ENCODE data around the gene DRG2. TPM values are rescaled to one million over a fixed set of nuclear protein-coding genes. Genes with fewer than 3 reads are reported as not detected.

The DRG2 gene
- total RNA-seq, 1 experiment from 2014 or later: 42.0 TPM

DNA sequence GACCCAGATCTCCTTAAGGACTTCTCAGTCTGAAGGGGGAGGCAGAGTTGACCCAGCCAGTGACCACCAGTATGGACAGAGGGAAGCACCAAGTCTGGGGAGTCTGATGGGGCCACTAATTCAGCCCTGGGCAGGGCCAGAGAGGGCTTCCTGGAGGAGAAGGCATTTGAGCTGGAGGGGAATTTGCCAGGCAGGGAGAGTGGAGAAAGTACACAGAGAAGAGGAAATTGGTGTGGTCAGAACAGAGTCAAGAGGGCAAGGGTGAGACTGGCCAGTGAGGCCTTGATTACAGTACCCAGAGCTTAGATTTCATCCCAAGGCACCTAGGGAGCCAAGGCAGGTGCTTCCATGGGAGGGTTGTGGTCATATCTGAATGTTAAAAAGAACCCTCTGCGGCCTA, 57.1 kb downstream of the DRG2 start:
- ChIA-PET CTCF (no interaction called here), POLR2A (no interaction called here)
- in situ Hi-C loops (cut with HindIII; ENCODE audit: low pct_unique_long_range_greater_than_20kb, low sequenced_read_pairs): no loop called here
- H3K4me3 ChIP-seq (ENCODE audit: low read depth in 2 of 2, low read length in 2 of 2): no peak overlapping the region
- no peaks in the 10 kb centered on the region for H3K9me3 ChIP-seq (ENCODE audit: control insufficient read depth, insufficient read depth, low read depth, low read length)
- TF ChIP-seq TCF7L2 (IDR thresholded peaks at IDR 0.05; ENCODE audit: low read depth, low read length): no peak
- no TSS peak for BruUV-seq (replicated peaks)
- H3K27me3 ChIP-seq (ENCODE audit: control insufficient read depth, insufficient read depth, low read length): no peaks in the 10 kb centered on the region
- H3K36me3 ChIP-seq (ENCODE audit: control insufficient read depth, insufficient read depth, low read length): no peaks in the 10 kb centered on the region
- H3K4me1 ChIP-seq (ENCODE audit: control insufficient read depth, insufficient read depth, low read length): no peaks in the 10 kb centered on the region
- intact Hi-C loops (cut with micrococcal nuclease; ENCODE audit: unreplicated experiment): loop anchor here (10.0 kb wide), 1 partner anchor 70 kb away; no protein-coding TSS in a partner anchor
- no peak overlapping the region for H3K27ac ChIP-seq (ENCODE audit: low read length)
- ATAC-seq (no peak), DNase-seq (ENCODE audit: low read depth, low spot score) (no peak)

DNA sequence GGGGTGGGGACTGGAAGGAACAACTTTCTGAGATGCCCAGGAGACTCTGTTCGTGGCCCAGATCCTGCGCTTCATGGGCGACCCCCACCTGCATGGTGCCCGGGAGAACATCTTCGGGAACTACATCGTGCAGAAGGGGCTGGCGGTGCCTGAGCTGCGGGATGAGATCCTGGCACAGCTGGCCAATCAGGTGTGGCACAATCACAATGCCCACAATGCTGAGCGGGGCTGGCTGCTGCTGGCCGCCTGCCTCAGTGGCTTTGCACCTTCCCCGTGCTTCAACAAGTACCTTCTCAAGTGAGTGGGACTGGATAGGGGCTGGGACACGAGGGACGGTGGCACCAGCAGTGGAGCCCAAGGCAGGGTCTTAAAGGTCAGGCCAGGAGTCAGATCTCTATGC, 58.1 kb downstream of the DRG2 start:
- ChIA-PET POLR2A (no interaction called here), CTCF (no interaction called here)
- H3K36me3 ChIP-seq (ENCODE audit: control insufficient read depth, insufficient read depth, low read length): no peaks in the 10 kb centered on the region
- TF ChIP-seq TCF7L2 (IDR thresholded peaks at IDR 0.05; ENCODE audit: low read depth, low read length): no peak
- TF ChIP-seq SIN3A (IDR thresholded peaks at IDR 0.05; ENCODE audit: borderline replicate concordance, insufficient read depth, low read depth, low read length): no peak
- TF ChIP-seq, protein P1, sequence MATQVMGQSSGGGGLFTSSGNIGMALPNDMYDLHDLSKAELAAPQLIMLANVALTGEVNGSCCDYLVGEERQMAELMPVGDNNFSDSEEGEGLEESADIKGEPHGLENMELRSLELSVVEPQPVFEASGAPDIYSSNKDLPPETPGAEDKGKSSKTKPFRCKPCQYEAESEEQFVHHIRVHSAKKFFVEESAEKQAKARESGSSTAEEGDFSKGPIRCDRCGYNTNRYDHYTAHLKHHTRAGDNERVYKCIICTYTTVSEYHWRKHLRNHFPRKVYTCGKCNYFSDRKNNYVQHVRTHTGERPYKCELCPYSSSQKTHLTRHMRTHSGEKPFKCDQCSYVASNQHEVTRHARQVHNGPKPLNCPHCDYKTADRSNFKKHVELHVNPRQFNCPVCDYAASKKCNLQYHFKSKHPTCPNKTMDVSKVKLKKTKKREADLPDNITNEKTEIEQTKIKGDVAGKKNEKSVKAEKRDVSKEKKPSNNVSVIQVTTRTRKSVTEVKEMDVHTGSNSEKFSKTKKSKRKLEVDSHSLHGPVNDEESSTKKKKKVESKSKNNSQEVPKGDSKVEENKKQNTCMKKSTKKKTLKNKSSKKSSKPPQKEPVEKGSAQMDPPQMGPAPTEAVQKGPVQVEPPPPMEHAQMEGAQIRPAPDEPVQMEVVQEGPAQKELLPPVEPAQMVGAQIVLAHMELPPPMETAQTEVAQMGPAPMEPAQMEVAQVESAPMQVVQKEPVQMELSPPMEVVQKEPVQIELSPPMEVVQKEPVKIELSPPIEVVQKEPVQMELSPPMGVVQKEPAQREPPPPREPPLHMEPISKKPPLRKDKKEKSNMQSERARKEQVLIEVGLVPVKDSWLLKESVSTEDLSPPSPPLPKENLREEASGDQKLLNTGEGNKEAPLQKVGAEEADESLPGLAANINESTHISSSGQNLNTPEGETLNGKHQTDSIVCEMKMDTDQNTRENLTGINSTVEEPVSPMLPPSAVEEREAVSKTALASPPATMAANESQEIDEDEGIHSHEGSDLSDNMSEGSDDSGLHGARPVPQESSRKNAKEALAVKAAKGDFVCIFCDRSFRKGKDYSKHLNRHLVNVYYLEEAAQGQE (IDR thresholded peaks at IDR 0.05; ENCODE audit: insufficient read depth in 1 of 2, low read depth in 2 of 2, low read length in 1 of 2): no peak
- TF ChIP-seq POLR2AphosphoS5 (IDR thresholded peaks at IDR 0.05; ENCODE audit: low read depth, low read length): no peak
- TF ChIP-seq, protein P2, sequence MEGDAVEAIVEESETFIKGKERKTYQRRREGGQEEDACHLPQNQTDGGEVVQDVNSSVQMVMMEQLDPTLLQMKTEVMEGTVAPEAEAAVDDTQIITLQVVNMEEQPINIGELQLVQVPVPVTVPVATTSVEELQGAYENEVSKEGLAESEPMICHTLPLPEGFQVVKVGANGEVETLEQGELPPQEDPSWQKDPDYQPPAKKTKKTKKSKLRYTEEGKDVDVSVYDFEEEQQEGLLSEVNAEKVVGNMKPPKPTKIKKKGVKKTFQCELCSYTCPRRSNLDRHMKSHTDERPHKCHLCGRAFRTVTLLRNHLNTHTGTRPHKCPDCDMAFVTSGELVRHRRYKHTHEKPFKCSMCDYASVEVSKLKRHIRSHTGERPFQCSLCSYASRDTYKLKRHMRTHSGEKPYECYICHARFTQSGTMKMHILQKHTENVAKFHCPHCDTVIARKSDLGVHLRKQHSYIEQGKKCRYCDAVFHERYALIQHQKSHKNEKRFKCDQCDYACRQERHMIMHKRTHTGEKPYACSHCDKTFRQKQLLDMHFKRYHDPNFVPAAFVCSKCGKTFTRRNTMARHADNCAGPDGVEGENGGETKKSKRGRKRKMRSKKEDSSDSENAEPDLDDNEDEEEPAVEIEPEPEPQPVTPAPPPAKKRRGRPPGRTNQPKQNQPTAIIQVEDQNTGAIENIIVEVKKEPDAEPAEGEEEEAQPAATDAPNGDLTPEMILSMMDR (IDR thresholded peaks at IDR 0.05): no peak
- ATAC-seq (no peak), DNase-seq (ENCODE audit: low read depth, low spot score) (no peak)
- in situ Hi-C loops (cut with HindIII; ENCODE audit: low pct_unique_long_range_greater_than_20kb, low sequenced_read_pairs) (no loop called here), intact Hi-C loops (cut with micrococcal nuclease; ENCODE audit: unreplicated experiment) (loop anchor here (10.0 kb wide), 1 partner anchor 69 kb away; no protein-coding TSS in a partner anchor)
- H3K9me3 ChIP-seq (ENCODE audit: control insufficient read depth, insufficient read depth, low read depth, low read length): no peaks in the 10 kb centered on the region
- BruUV-seq (replicated peaks): no TSS peak
- H3K4me1 ChIP-seq (ENCODE audit: control insufficient read depth, insufficient read depth, low read length): no peaks in the 10 kb centered on the region
- no peak overlapping the region for H3K4me3 ChIP-seq (ENCODE audit: low read depth in 2 of 2, low read length in 2 of 2)
- no peaks in the 10 kb centered on the region for H3K27me3 ChIP-seq (ENCODE audit: control insufficient read depth, insufficient read depth, low read length)
- no peak overlapping the region for H3K27ac ChIP-seq (ENCODE audit: low read length)

DNA sequence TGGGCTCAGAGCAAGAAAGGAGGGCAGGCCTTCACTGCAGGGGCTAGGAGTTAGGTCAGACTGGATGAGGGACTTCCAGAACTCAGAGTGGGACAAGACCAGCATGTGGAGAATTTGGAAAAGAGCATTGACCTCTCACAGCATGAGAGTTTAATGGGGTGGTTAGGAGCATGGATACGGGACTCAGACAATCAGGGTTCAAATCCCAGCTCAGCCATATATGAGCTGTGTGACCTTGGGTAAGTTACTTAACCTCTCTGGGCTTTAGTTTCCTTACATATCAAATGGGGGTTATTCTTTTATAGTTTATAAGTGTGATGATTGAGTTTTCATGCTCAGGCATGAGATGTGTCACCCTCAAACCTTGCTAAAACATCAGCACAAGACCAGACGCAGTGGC, 58.5 kb downstream of the DRG2 start:
- no peak for DNase-seq (ENCODE audit: low read depth, low spot score)

More for the DNA sequence above, 58.5 kb downstream of the DRG2 start:
- TF ChIP-seq SIN3A (IDR thresholded peaks at IDR 0.05; ENCODE audit: borderline replicate concordance, insufficient read depth, low read depth, low read length) (no peak), POLR2AphosphoS5 (IDR thresholded peaks at IDR 0.05; ENCODE audit: low read depth, low read length) (no peak), TCF7L2 (IDR thresholded peaks at IDR 0.05; ENCODE audit: low read depth, low read length) (no peak)
- TF ChIP-seq, protein P2 (IDR thresholded peaks at IDR 0.05): no peak
- TF ChIP-seq, protein P1 (IDR thresholded peaks at IDR 0.05; ENCODE audit: insufficient read depth in 1 of 2, low read depth in 2 of 2, low read length in 1 of 2): no peak
- H3K27ac ChIP-seq (ENCODE audit: low read length): no peak overlapping the region
- ChIA-PET CTCF (no interaction called here), POLR2A (no interaction called here)
- H3K36me3 ChIP-seq (ENCODE audit: control insufficient read depth, insufficient read depth, low read length): no peaks in the 10 kb centered on the region
- H3K4me3 ChIP-seq (ENCODE audit: low read depth in 2 of 2, low read length in 2 of 2): no peak overlapping the region
- intact Hi-C loops (cut with micrococcal nuclease; ENCODE audit: unreplicated experiment): loop anchor here (10.0 kb wide), 1 partner anchor 69 kb away; no protein-coding TSS in a partner anchor
- in situ Hi-C loops (cut with HindIII; ENCODE audit: low pct_unique_long_range_greater_than_20kb, low sequenced_read_pairs): no loop called here
- H3K9me3 ChIP-seq (ENCODE audit: control insufficient read depth, insufficient read depth, low read depth, low read length): no peaks in the 10 kb centered on the region
- no peaks in the 10 kb centered on the region for H3K4me1 ChIP-seq (ENCODE audit: control insufficient read depth, insufficient read depth, low read length)
- ATAC-seq: no peak
- no TSS peak for BruUV-seq (replicated peaks)
- H3K27me3 ChIP-seq (ENCODE audit: control insufficient read depth, insufficient read depth, low read length): no peaks in the 10 kb centered on the region

Measured in Panc1 (cell line).